GM18520 (cell line): ENCODE data around the gene SLX9.
"Not testable (repeated sequence)": the region's sequence is repeated elsewhere in the genome, so short reads cannot be mapped to it uniquely, and the experiment has no call there.

ENCODE experiments used
- ATAC-seq: cut with Tn5 transposase; IDR thresholded peaks from one replicate; pipeline ENCODE4 v1.9.1; 2021; ENCODE audit not compliant: unreplicated experiment

Gene SLX9

DNA sequence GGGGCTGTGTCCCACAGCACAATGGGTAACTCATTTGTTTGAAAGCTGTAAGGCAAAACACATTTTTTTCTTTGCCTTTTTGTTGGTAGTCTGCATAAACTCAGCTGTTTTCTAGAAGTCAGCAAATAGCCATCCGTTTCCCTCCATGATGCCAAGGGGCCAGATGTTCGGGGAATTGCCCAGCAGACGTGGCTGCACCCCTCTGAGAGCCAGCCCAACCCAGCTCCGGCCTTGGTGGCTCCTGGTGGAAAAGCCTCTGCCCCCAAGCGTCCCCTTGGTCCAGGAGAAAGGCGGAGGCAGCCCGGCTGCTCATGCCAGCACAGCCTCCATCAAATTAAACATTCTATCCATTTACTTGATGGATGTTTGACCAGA lies 76.2 kb downstream of the SLX9 start:
- ATAC-seq: no peak

DNA sequence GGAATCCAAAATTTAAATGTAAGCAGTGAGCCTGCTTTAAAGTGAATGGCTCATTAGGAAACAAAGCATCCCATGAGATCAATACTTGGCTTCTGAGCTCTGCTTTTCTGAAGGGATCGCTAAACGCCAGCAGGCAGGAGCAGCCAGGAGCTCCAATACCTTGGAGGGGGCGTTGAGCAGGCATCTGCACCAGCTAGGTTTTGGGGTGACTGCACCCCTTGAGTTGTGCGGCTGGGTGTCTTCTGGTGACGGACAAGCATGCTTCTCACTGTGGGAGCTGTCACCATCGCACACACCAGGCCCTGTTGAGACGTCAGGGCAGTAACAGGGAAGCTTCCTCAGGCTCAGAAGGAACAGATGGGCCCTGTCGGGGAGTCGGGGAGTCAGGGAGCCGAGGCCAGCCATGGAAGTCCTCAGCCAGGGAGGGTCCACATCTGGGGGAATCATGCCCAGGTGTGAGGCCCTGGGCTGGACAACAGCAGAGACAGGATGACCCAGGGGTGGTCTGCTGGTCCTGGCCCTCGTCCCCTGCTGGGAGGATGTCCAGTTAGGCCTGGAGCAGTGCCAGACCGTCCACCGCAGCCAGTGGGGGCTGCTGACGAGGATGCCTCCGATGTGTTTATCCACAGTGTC lies 76.7 kb downstream of the SLX9 start:
- ATAC-seq: no peak

DNA sequence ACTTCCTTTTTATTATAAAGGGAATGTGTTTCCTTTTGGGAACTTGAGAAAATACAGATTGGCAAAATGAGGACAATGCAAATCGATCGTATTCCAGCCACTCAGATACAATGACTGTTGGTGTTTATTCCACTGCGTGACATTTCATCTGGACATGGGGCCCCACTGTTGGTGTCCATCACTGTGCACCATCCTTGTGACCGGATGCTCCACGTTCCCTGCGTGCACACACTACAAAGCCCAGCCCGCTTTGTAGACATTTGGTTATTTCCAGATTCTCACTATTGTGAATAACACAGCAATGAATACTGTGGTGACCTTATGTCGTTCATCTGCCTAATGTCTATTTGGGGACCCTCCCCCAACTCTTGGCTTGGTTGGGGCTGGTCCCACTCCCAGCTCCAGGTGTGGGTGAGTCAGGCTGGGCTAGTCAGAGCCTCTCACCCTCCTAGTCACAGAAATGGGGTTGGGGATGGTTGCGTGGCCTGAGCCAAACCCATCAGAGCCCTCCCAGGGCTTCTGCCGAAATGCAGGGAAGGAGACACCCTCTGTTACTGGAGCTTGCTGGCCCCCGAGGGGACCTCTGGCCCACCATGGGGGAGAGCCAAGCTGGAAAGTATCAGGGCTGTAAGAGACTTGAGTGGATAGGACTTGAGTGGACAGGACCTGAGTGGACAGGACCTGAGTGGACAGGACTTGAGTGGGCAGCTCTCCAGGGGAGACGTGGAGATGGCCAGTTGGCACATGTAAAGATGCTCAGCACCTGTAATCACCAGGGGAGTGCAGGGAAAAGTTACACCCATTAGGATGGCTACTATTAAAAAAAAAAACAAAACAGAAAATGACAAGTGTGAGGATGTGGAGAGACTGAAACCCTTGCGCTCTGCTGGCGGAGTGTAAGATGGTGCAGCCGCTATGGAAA lies 77.5 kb downstream of the SLX9 start:
- no peak for ATAC-seq

DNA sequence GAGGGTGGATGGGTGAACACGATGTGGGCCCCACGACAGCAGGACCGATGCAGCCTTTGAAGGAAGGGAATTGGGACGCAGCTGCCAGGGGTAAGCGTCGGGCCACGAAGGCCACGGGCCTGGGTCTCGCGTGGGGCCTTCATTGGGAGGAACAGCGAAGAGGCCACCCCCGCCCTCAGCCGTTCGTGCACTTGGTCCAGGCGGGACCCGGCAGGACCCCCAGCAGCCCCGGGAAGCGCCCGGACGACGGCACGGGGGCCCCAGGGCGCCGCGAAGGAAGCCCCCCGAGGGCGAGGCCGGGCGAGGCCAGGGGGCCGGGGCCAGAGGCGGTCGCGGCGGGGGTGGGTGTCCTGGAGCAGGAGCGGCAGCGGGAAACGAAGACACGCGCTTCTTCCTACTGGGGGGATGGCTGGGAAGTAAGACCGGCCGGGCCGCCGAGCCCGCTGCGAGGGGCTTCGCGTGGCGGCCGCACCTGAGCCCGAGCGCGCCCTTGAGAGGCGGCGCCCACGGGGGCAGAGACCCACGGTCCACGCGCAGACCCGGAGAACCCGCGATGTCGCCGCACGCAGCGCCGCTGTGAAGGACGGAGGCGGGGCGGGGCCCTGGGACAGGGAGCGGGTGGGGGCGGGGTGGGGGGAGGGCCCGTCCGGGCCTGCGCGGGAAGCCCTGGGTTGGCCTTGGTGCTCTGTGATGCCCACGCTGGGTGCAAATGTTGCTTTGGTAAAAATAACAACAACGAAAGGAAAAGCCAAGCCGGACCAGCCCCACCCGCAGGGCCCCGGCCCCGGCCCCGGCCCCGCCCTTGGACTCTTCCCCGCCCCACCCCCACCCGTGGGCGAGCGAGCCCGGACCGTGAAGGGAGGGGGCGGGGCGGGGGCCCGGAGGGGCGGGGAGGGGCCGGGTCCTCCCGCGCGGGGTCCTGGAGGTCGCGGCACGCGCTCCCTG lies 78.6 kb downstream of the SLX9 start:
- no peak for ATAC-seq

DNA sequence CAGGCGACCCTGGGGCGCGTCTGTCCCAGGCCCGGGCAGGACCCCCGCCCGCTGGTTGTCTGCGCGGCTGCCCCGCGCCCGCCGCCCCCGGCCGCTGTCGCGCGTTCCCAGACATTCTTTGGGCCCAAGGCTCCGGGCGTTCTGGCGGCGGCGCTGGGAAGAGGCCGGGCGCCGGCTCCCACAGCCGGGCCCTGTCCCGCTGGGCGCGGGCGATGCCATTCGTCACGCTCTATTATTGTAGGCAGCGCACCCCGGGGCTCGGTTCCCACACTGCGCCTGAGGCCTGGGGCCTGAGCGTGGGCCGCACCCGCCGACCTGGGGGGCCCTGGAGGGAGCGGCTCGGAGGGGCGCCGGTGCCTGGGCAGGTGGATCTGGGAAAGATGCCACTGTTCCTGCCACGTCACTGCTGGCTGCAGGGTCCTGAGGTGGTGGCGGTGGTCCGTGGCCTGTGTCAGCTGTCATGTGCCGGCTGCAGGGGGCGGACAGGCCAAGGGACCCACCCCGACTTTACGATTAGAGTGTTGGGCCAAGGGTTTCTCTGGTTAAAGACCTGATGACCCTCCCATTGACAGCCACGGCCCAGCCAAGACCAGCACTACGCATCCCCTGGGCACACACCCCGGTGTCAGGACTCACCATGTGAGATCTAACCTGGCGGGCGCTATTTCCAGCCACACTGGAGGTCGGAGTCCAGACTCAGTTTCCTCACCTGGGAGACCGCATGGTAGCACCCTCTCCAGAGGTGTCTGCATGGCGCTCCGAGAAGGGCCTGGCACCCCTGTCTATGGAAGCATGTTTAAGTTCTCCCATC lies 79.5 kb downstream of the SLX9 start:
- ATAC-seq: no peak

DNA sequence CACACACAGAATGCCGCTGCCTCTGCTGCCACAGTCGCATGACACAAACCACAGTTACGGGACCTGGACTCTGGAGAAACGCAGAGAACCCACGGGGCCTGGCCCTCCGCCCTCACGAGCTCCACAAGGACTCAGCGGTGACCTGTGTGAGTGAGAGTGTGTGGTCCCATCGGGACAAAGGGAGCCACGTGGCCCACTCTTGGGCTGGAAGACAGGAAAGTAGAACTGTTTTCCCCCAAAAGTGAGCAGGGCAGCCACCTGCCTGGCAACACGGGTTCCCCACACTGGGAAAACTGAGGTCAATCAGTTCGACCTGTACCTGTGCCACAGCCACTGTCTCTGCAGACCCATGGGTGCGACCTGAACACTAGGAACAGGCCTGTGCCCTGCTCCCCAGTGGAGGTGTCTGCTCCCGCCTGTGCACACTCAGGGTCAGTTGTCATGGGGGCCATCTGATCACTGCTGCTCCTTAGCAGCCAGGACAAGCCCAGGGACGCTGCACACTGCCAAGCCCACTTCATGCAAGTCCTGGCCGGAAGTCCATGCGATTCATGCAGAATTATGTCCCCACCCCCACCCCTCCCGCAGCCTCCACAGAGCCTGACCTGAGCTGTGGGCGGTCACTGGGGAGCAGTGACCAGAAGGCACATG lies 80.2 kb downstream of the SLX9 start:
- no peak for ATAC-seq

DNA sequence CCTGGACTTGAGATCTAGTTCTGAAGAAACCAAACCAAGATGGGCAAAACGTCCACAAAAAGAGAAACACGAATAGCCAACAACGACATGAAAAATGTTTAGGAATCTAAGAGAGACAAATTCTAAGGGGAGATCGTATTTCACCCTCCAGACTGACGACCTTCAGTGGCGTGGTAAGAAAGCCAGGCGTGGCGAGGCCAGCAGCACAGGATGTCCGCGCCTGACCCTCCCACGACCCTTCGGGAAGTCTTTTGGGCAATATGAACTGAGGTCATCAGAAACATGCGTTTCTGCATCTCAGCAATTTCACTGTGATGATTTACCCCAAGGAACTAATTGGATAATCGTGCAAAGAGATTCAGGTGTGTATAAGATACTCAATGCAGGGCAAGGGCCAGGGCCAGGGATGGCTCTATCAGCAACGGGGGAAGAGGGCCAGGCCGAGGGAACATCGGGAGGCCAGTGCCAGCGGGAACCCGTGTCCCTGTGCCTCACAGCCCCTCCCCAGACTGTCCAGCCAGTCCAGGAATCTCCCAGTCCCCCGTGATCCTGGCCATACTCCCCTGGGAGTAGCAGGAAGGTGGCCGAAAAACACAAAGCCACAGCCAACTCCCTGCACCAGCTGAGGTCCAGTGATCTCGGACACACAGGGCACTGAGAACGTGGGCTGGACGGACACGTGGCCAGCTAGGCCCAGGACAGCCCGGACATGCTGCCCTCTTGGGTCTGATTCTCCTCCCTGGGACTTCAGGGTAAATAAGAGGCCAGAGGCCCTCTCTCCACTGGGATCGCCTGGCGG lies 81.0 kb downstream of the SLX9 start:
- ATAC-seq: no peak

DNA sequence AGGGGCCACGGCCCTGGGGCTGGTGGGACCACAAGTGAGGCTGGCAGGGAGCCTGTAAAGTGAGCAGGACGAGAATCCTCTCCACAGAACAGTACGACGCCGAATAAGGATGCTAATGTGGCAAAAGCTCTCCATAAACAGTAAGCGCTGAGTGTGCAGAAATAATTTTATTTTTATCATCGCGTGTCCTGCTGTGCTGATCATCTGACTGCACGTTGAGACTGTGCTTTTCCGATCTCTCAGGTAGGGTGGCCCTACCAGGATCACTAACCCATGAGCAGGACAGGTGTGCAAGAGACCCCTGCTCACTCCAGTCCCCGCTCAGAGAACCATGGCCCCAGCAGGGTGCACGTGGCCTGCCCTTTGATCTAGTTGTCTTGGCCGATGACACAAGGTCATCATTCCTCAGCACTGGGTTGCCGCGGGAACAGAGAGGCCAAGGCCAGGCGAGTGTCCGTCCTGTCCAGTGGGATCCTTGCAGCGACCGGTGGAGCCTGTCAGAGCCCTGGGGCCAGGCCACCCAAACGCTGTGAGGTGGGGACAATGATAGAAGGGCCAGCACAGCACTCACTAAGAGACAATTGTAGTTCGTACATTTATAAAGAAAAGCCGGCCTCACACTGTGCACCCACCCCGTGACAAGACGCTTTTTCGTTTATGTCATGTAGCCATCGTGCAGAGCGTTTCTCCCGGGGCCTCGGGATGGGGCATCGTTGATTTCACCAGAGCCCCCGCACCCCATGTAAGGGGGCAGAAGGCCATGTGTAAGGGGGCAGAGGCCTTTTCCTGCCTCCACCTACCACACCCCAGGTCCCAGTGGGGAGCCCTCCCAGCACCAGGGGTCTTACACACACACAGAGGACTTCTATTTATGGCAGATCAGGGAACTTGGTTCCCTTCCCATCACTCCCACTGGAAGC lies 81.9 kb downstream of the SLX9 start:
- ATAC-seq: no peak

DNA sequence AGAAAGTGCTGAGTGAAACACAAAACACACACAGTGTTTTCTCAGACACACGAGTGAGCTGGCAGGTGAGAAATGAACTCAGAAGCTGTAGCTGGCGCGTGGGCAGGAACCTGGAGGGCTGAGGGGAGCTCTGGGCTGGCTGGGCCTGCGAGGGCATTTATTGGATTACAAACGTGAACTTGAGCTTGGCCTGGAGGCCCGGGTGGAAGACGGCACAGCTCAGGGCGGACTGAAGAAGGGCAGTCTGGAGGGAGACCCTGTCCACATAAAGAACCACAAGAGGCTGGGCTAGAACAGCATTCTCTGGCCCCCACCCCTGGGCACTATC lies 82.5 kb downstream of the SLX9 start:
- ATAC-seq: no peak

DNA sequence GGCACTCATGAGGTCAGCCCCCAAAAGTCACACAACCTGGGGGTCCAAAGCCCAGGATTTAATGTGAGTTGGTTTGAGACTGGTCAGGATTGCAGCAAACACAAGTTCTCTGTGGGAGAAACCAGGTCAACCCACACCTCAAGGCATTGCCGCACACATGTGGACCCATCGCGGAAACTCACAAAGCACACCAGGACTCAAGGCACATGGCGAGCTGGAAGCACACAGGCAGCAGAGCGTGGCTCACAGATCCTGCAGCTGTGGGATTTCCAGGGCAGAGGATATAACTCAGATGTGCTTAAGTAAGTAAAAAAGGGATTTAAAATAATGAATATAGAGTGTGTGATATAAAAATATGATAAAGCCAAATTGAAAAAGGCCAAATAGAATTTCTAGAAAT lies 82.9 kb downstream of the SLX9 start:
- no peak for ATAC-seq

DNA sequence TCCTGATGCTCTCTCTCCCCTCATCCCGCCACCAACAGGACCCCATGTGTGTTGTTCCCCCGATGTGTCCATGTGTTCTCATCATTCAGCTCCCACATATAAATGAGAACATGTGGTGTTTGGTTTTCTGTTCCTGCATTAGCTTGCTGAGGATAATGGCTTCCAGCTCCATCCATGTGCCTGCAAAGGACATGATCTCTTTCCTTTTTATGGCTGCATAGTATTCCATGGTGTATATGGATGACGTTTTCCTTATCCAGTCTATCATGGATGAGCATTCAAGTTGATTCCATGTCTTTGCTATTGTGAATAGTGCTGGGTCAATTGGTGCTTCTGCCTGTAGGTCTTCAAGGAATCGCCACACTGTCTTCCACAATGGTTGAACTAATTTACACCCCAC lies 84.7 kb downstream of the SLX9 start:
- ATAC-seq: not testable (repeated sequence)

DNA sequence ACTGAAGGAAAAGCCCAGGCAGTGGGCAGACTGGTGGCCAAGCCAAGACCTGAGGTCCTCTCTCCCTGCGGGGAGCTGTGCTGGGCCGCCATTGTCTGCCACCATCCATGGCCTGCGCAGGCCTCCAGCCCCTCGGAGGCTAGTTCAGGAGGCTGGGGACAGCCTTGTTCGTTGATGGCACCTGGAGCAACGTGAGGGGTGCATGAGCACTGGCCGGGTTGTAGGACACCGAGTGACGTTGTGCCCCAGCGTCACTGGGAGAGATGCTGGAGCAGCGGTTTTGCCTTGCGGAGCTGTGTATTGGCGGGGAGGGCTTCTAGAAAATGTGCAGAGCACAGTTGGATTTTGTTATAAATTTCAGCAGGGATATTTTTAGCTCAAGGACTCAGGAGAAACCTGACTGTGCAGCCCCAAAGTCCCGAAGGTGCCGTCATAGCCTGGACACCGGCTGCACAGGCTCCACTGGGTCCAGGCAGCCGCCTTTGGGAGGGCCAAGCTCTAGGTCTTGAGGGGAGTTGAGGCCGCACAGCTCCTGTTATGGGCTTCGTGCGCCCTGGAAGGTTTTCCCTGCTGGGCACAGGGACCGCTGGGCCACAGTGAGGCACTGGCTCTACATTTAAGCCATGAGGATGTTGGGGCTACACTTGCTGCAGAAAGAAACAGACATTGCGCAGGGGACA lies 86.4 kb downstream of the SLX9 start:
- no peak for ATAC-seq
